Spinal cord (tissue), 10 donors: ENCODE measurements around the gene SMIM43. TPM values are rescaled to one million over a fixed set of nuclear protein-coding genes. Genes with fewer than 3 reads are reported as not detected.
"Not testable (repeated sequence)": the region's sequence is repeated elsewhere in the genome, so short reads cannot be mapped to it uniquely, and the experiment has no call there.

Experiments
- DNase-seq, 6 donors: peaks; one replicate each; pipeline versions ENCODE4 v3.0.0 to v3.0.0-alpha.2; 2013 to 2015; ENCODE audit warnings: low spot score in 6 of 6, low read depth in 4 of 6
- H3K27ac ChIP-seq: one replicate; pipeline ENCODE4 v1.5.1; 2013; ENCODE audit warnings: low read depth, low read length, control low read depth
- H3K27me3 ChIP-seq: one replicate; pipeline ENCODE4 v1.6.1; 2013; ENCODE audit warnings: low read length; ENCODE audit not compliant: control insufficient read depth, insufficient read depth
- H3K36me3 ChIP-seq: one replicate; pipeline ENCODE4 v1.6.1; 2013; ENCODE audit warnings: low read length; ENCODE audit not compliant: control insufficient read depth, insufficient read depth
- H3K4me1 ChIP-seq: one replicate; pipeline ENCODE4 v1.6.1; 2013; ENCODE audit warnings: low read length; ENCODE audit not compliant: control insufficient read depth, insufficient read depth
- H3K4me3 ChIP-seq: one replicate; pipeline ENCODE4 v1.5.1; 2013; ENCODE audit warnings: low read depth, low read length, control low read depth
- H3K9me3 ChIP-seq: one replicate; pipeline ENCODE4 v1.6.1; 2013; ENCODE audit warnings: low read length; ENCODE audit not compliant: control insufficient read depth, insufficient read depth
- WGBS: methylation state at CpG from one replicate; pipeline ENCODE4 v1.1.5; 2013; ENCODE audit warnings: missing lambda C conversion rate; ENCODE audit not compliant: insufficient coverage; 5-methylcytosine and 5-hydroxymethylcytosine counted together
- polyA plus RNA-seq, 2 donors: library from polyadenylated mRNA; unstranded; fragments of 120-200 nt; gene quantifications; one replicate each; pipeline ENCODE4 v1.2.1, GENCODE V29; 2013; ENCODE audit not compliant: insufficient read length in 2 of 2
- total RNA-seq, 2 donors: library from RNA; depleted of rRNA in 1 of 2; stranded (reverse); fragments of 120-200 nt in 1 of 2; fragments of >200 nt in 1 of 2; gene quantifications; one replicate each; pipeline versions ENCODE4 v1.2.3 to v1.2.4, GENCODE V29; 2013 to 2014
- donor health status: healthy.

Gene SMIM43
- total and polyA plus RNA-seq, 4 donors, result 0.11 to 1.1 (median 0.64) TPM

GRCh38 chr4:121739575-121739974 lies 25.4 kb downstream of the SMIM43 start:
- Histone ChIP-seq H3K36me3 (no peaks in the 10 kb centered on the region), H3K27me3 (no peaks in the 10 kb centered on the region), H3K27ac (no peak overlapping the region), H3K4me3 (no peak overlapping the region), H3K4me1 (no peaks in the 10 kb centered on the region), H3K9me3 (no peaks in the 10 kb centered on the region)
- WGBS, result 85% methylated on average over 1 of the region's 2 CpGs
- DNase-seq, result no peak

- Histone ChIP-seq H3K9me3 (no peaks in the 10 kb centered on the region), H3K27ac (no peak overlapping the region), H3K27me3 (no peaks in the 10 kb centered on the region), H3K4me1 (no peaks in the 10 kb centered on the region), H3K36me3 (no peaks in the 10 kb centered on the region), H3K4me3 (no peak overlapping the region)
- no CpG with 5 or more reads among the region's 2 CpGs for WGBS
- peak in 1 of 6 donors; percentile 18 for DNase-seq
These were observed 26.0 kb downstream of the SMIM43 start for GRCh38 chr4:121738780-121739535.

GRCh38 chr4:121737846-121738554 lies 27.0 kb downstream of the SMIM43 start:
- peak in 1 of 6 donors; percentile 20 for DNase-seq
- WGBS, result 71% methylated on average over 5 of the region's 10 CpGs
- H3K27me3 ChIP-seq, result no peaks in the 10 kb centered on the region
- H3K9me3 ChIP-seq, result no peaks in the 10 kb centered on the region
- no peaks in the 10 kb centered on the region for H3K4me1 ChIP-seq
- no peaks in the 10 kb centered on the region for H3K36me3 ChIP-seq
- no peak overlapping the region for H3K27ac ChIP-seq
- no peak overlapping the region for H3K4me3 ChIP-seq

- WGBS, result no CpG with 5 or more reads among the region's 5 CpGs
- Histone ChIP-seq H3K27me3 (no peaks in the 10 kb centered on the region), H3K4me1 (no peaks in the 10 kb centered on the region), H3K4me3 (no peak overlapping the region), H3K9me3 (no peaks in the 10 kb centered on the region), H3K27ac (no peak overlapping the region), H3K36me3 (no peaks in the 10 kb centered on the region)
- peak in 3 of 6 donors; percentile 37 to 85 (median 74) for DNase-seq
These were observed 28.1 kb downstream of the SMIM43 start for GRCh38 chr4:121736735-121737351.

- no CpG with 5 or more reads among the region's 1 CpG for WGBS
- H3K9me3 ChIP-seq, result no peaks in the 10 kb centered on the region
- no peaks in the 10 kb centered on the region for H3K27me3 ChIP-seq
- H3K36me3 ChIP-seq, result no peaks in the 10 kb centered on the region
- no peaks in the 10 kb centered on the region for H3K4me1 ChIP-seq
- peak in 1 of 6 donors; percentile 82 for DNase-seq
- H3K27ac ChIP-seq, result no peak overlapping the region
- H3K4me3 ChIP-seq, result no peak overlapping the region
These were observed 30.4 kb downstream of the SMIM43 start for GRCh38 chr4:121734571-121734970.

GRCh38 chr4:121733942-121734341 lies 31.0 kb downstream of the SMIM43 start:
- Histone ChIP-seq H3K4me3 (no peak overlapping the region), H3K36me3 (no peaks in the 10 kb centered on the region), H3K27me3 (no peaks in the 10 kb centered on the region), H3K9me3 (no peaks in the 10 kb centered on the region), H3K4me1 (no peaks in the 10 kb centered on the region), H3K27ac (no peak overlapping the region)
- no peak for DNase-seq
- 100% methylated on average over 1 of the region's 1 CpG for WGBS

- H3K36me3 ChIP-seq, H3K27me3 ChIP-seq, DNase-seq, H3K9me3 ChIP-seq, H3K27ac ChIP-seq, H3K4me3 ChIP-seq, H3K4me1 ChIP-seq: not testable (repeated sequence)
- no CpG with 5 or more reads among the region's 2 CpGs for WGBS
These were observed 35.2 kb downstream of the SMIM43 start for GRCh38 chr4:121729753-121730152.

- no peaks in the 10 kb centered on the region for H3K27me3 ChIP-seq
- no peak for DNase-seq
- no peaks in the 10 kb centered on the region for H3K4me1 ChIP-seq
- H3K27ac ChIP-seq, result no peak overlapping the region
- H3K4me3 ChIP-seq, result no peak overlapping the region
- 80% methylated on average over 1 of the region's 3 CpGs for WGBS
- H3K36me3 ChIP-seq, result no peaks in the 10 kb centered on the region
- H3K9me3 ChIP-seq, result no peaks in the 10 kb centered on the region
These were observed 36.2 kb downstream of the SMIM43 start for GRCh38 chr4:121728798-121729226.

GRCh38 chr4:121728066-121728465 lies 36.9 kb downstream of the SMIM43 start:
- no peak for DNase-seq
- Histone ChIP-seq H3K9me3 (no peaks in the 10 kb centered on the region), H3K27ac (no peak overlapping the region), H3K36me3 (no peaks in the 10 kb centered on the region), H3K27me3 (no peaks in the 10 kb centered on the region), H3K4me1 (no peaks in the 10 kb centered on the region), H3K4me3 (no peak overlapping the region)
- 100% methylated on average over 1 of the region's 4 CpGs for WGBS
